Panc1 (cell line): ENCODE data around the gene ZRANB1. TPM values are rescaled to one million over a fixed set of nuclear protein-coding genes. Genes with fewer than 3 reads are reported as not detected.

ENCODE experiments used
- ATAC-seq: fragments of 200-7000 bp; cut with Tn5 transposase; 2 replicates; pipeline ENCODE4 v1.9.1; 2020; ENCODE audit warnings: mild to moderate bottlenecking, moderate library complexity
- BruUV-seq: library from RNA; stranded (reverse); fragments of 400-500 nt; replicated peaks from 2 replicates; lab custom pipeline; 2021; lab: Mats Ljungman, UMichigan
- CTCF ChIA-PET: fragments of 300-600 bp; sonication (Branson Sonifier 250); formaldehyde crosslinking; loops from one replicate; lab custom pipeline; 2022; ENCODE audit warnings: antibody characterized with exemption; lab: Charles Lee
- POLR2A ChIA-PET: fragments of 300-600 bp; sonication (Branson Sonifier 250); formaldehyde crosslinking; loops from one replicate; lab custom pipeline; 2022; ENCODE audit warnings: antibody characterized with exemption; lab: Charles Lee
- DNase-seq: peaks from one replicate; pipeline ENCODE4 v3.0.0-alpha.2; 2010; ENCODE audit warnings: low read depth, low spot score
- H3K27ac ChIP-seq: 2 replicates; pipeline ENCODE4 v1.5.1; 2011; ENCODE audit warnings: mild to moderate bottlenecking, low read length, inconsistent platforms
- H3K27me3 ChIP-seq: fragments of 200-500 bp; sonication (Bioruptor generic); 2 replicates; pipeline ENCODE4 v1.6.0; 2014; ENCODE audit warnings: low read length, inconsistent platforms; ENCODE audit not compliant: control insufficient read depth, insufficient read depth
- H3K36me3 ChIP-seq: fragments of 200-500 bp; sonication (Bioruptor generic); 2 replicates; pipeline ENCODE4 v1.5.1; 2014; ENCODE audit warnings: inconsistent platforms, mild to moderate bottlenecking, low read length, moderate library complexity; ENCODE audit not compliant: control insufficient read depth, insufficient read depth
- H3K4me1 ChIP-seq: 2 replicates; pipeline ENCODE4 v1.5.1; 2011; ENCODE audit warnings: inconsistent platforms, mild to moderate bottlenecking, low read length, moderate library complexity; ENCODE audit not compliant: control insufficient read depth, insufficient read depth
- H3K4me3 ChIP-seq, 2 experiments: 2 replicates each; pipeline ENCODE4 v1.5.1; 2011 to 2012; ENCODE audit warnings: low read depth in 2 of 2, low read length in 2 of 2, mild to moderate bottlenecking in 2 of 2, inconsistent platforms in 1 of 2, moderate library complexity in 1 of 2
- H3K9me3 ChIP-seq: fragments of 200-500 bp; sonication (Bioruptor generic); 2 replicates; pipeline ENCODE4 v1.5.1; 2014; ENCODE audit warnings: low read depth, mild to moderate bottlenecking, inconsistent platforms, low read length, moderate library complexity; ENCODE audit not compliant: control insufficient read depth, insufficient read depth
- POLR2AphosphoS5 ChIP-seq: IDR thresholded peaks from 2 replicates; pipeline ENCODE4 v1.6.1; 2012; ENCODE audit warnings: mild to moderate bottlenecking, low read depth, low read length, moderate library complexity
- SIN3A ChIP-seq: IDR thresholded peaks from 2 replicates; pipeline ENCODE4 v1.6.1; 2012; ENCODE audit warnings: low read depth, mild to moderate bottlenecking, low read length, moderate library complexity, borderline replicate concordance; ENCODE audit not compliant: insufficient read depth
- TCF7L2 ChIP-seq: IDR thresholded peaks from 2 replicates; pipeline ENCODE4 v1.6.1; 2011; ENCODE audit warnings: mild to moderate bottlenecking, low read depth, low read length, inconsistent platforms
- in situ Hi-C: cut with HindIII; loops from 2 replicates; pipeline ENCODE4 v1.10.0; 2016; ENCODE audit warnings: low sequenced_read_pairs, low pct_unique_long_range_greater_than_20kb
- intact Hi-C: fragments of 100-400 bp; cut with micrococcal nuclease; formaldehyde crosslinking; loops from one replicate; pipeline ENCODE4 v1.10.0; 2022; ENCODE audit not compliant: unreplicated experiment
- total RNA-seq: library from RNA; stranded (reverse); gene quantifications from one replicate; pipeline ENCODE4 v1.2.1, GENCODE V29; 2021; ENCODE audit not compliant: unreplicated experiment
- TF ChIP-seq, protein P1 (sequence below), 2 experiments: IDR thresholded peaks; 2 replicates each; pipeline ENCODE4 v1.6.1; 2011 to 2012; ENCODE audit warnings: low read depth in 2 of 2, control low read depth in 1 of 2, low read length in 1 of 2, mild to moderate bottlenecking in 1 of 2, moderate library complexity in 1 of 2; ENCODE audit not compliant: insufficient read depth in 1 of 2
- TF ChIP-seq, protein P2 (sequence below): fragments of 450-650 bp; IDR thresholded peaks from 2 replicates; pipeline ENCODE4 v1.5.1; 2017; ENCODE audit warnings: mild to moderate bottlenecking

The ZRANB1 gene
- total RNA-seq, 1 experiment from 2014 or later = 23.2 TPM

- H3K9me3 ChIP-seq = no peaks in the 10 kb centered on the region
- ATAC-seq (peak; percentile 43; the same call in 1 of the 2 replicates), DNase-seq (peak; percentile 83)
- in situ Hi-C loops (no loop called here), intact Hi-C loops (no loop called here)
- H3K27ac ChIP-seq = no peak overlapping the region
- no peak overlapping the region for H3K4me3 ChIP-seq
- no peaks in the 10 kb centered on the region for H3K27me3 ChIP-seq
- H3K36me3 ChIP-seq = no peaks in the 10 kb centered on the region
- peaks cover 15% of the 10 kb centered on the region for H3K4me1 ChIP-seq
- no TSS peak for BruUV-seq
- POLR2A ChIA-PET = interaction anchor here (0.7 kb wide), 1 partner anchor 26 kb away, joined by 6 read pairs; no protein-coding TSS in a partner anchor
- CTCF ChIA-PET = interaction anchor here (0.7 kb wide), 1 partner anchor 21 kb away, joined by 3 read pairs; no protein-coding TSS in a partner anchor
- TF ChIP-seq, protein P1, sequence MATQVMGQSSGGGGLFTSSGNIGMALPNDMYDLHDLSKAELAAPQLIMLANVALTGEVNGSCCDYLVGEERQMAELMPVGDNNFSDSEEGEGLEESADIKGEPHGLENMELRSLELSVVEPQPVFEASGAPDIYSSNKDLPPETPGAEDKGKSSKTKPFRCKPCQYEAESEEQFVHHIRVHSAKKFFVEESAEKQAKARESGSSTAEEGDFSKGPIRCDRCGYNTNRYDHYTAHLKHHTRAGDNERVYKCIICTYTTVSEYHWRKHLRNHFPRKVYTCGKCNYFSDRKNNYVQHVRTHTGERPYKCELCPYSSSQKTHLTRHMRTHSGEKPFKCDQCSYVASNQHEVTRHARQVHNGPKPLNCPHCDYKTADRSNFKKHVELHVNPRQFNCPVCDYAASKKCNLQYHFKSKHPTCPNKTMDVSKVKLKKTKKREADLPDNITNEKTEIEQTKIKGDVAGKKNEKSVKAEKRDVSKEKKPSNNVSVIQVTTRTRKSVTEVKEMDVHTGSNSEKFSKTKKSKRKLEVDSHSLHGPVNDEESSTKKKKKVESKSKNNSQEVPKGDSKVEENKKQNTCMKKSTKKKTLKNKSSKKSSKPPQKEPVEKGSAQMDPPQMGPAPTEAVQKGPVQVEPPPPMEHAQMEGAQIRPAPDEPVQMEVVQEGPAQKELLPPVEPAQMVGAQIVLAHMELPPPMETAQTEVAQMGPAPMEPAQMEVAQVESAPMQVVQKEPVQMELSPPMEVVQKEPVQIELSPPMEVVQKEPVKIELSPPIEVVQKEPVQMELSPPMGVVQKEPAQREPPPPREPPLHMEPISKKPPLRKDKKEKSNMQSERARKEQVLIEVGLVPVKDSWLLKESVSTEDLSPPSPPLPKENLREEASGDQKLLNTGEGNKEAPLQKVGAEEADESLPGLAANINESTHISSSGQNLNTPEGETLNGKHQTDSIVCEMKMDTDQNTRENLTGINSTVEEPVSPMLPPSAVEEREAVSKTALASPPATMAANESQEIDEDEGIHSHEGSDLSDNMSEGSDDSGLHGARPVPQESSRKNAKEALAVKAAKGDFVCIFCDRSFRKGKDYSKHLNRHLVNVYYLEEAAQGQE (IDR thresholded peaks at IDR 0.05; ENCODE audit: insufficient read depth in 1 of 2, low read depth in 2 of 2, low read length in 1 of 2) = no peak
- TF ChIP-seq POLR2AphosphoS5 = no peak
- TF ChIP-seq TCF7L2 = no peak
These were observed 1.6 kb downstream of the ZRANB1 start for GRCh38 chr10:124943301-124944092.

- intact Hi-C loops (no loop called here), in situ Hi-C loops (no loop called here)
- Histone ChIP-seq H3K27me3 (no peaks in the 10 kb centered on the region), H3K4me1 (peaks cover 15% of the 10 kb centered on the region), H3K27ac (no peak overlapping the region), H3K9me3 (no peaks in the 10 kb centered on the region), H3K36me3 (no peaks in the 10 kb centered on the region), H3K4me3 (no peak overlapping the region)
- ATAC-seq = no peak
- CTCF ChIA-PET = no interaction called here
- DNase-seq = no peak
- TF ChIP-seq SIN3A (no peak), TCF7L2 (no peak), POLR2AphosphoS5 (no peak)
- TF ChIP-seq, protein P2, sequence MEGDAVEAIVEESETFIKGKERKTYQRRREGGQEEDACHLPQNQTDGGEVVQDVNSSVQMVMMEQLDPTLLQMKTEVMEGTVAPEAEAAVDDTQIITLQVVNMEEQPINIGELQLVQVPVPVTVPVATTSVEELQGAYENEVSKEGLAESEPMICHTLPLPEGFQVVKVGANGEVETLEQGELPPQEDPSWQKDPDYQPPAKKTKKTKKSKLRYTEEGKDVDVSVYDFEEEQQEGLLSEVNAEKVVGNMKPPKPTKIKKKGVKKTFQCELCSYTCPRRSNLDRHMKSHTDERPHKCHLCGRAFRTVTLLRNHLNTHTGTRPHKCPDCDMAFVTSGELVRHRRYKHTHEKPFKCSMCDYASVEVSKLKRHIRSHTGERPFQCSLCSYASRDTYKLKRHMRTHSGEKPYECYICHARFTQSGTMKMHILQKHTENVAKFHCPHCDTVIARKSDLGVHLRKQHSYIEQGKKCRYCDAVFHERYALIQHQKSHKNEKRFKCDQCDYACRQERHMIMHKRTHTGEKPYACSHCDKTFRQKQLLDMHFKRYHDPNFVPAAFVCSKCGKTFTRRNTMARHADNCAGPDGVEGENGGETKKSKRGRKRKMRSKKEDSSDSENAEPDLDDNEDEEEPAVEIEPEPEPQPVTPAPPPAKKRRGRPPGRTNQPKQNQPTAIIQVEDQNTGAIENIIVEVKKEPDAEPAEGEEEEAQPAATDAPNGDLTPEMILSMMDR = no peak
- TF ChIP-seq, protein P1 (IDR thresholded peaks at IDR 0.05; ENCODE audit: insufficient read depth in 1 of 2, low read depth in 2 of 2, low read length in 1 of 2) = no peak
- POLR2A ChIA-PET = no interaction called here
- no TSS peak for BruUV-seq
These were observed 3.1 kb downstream of the ZRANB1 start for GRCh38 chr10:124944982-124945381.
